Measurements from ENCODE around the gene CREB5. TPM values are rescaled to one million over a fixed set of nuclear protein-coding genes. Genes with fewer than 3 reads are reported as not detected.
"Not testable (repeated sequence)": the region's sequence is repeated elsewhere in the genome, so short reads cannot be mapped to it uniquely, and the experiment has no call there.

Gene CREB5
- total RNA-seq, 1 experiment from 2014 or later = 3.8 TPM

DNA sequence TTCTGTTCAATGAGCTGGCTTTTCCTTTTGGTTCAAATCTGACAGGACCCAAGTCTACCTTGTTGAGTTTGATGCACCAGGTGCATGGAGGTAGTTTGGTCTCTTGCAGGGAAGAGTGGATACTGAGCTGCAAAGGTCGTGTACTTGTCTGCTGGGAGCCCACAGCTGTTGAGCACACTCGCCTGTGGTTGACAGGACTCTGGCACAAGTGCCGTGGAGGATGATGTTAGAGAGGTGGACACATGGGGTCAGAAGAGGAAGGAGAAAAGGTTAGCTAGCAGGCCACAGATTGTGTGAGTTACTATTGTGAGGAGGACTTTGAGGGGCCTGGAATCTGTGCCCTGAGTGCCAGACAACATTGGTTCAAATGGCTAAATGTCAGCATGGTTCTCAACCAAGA, 197.3 kb downstream of the CREB5 start:
- DNase-seq (ENCODE audit: low read depth) = no peak

DNA sequence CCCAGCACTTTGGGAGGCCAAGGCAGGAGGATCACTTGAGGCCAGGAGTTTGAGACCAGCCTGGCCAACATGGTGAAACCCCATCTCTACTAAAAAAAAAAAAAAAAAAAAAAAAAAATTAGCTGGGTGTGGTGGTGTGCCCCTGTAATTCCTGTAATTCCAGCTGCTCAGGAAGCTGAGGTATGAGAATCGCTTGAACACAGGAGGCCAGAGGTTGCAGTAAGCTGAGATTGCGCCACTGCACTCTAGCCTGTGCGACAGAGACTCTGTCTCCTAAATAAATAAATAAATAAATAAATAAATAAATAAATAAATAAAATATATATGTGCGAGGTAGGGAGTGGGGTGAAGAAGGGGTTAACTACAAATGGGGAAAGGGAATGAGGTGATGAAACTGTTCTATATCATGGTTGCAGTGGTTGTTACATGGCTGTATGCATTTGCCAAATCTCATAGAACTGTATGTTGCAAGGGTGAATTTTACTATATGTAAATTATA, 199.1 kb downstream of the CREB5 start:
- DNase-seq (ENCODE audit: low read depth) = not testable (repeated sequence)

DNA sequence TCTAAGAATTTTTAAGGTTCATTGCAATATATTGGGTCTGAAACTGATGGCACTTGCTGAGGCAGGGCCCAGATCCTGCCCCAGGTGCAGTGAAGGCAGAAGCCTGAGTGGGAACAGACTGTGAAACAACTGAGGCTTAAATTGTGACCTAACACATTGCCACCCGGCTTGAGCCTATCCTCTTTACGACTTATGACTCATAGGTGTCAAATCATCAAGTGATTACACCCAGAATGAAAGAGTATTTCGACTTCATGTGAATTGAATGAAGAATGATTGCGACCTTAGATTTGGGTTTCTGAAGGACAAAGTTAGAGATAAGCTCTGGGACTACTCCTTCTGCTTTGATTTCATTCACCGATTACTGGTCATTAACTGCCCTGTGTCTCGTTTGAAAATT, 200.9 kb downstream of the CREB5 start:
- DNase-seq (ENCODE audit: low read depth) = no peak

DNA sequence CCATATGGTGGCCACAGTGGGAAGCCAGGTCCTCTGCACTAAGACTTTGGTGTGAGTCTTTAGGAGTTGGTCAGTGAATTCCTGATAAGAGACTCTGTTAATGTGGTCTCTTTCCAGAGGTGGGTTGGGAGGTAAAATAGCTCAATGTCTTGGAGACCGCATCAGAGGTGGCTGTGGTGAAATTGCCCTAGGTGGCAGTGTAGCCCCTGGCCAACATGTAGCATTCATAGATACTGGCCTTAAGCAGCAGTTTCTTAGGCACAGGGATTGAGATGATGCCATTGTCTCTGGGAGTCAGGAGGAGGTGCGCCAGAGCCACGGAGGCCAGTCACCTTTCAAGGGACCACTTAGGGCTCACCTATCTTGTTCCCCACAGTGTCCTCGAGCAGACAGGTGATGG, 202.8 kb downstream of the CREB5 start:
- no peak for DNase-seq (ENCODE audit: low read depth)

DNA sequence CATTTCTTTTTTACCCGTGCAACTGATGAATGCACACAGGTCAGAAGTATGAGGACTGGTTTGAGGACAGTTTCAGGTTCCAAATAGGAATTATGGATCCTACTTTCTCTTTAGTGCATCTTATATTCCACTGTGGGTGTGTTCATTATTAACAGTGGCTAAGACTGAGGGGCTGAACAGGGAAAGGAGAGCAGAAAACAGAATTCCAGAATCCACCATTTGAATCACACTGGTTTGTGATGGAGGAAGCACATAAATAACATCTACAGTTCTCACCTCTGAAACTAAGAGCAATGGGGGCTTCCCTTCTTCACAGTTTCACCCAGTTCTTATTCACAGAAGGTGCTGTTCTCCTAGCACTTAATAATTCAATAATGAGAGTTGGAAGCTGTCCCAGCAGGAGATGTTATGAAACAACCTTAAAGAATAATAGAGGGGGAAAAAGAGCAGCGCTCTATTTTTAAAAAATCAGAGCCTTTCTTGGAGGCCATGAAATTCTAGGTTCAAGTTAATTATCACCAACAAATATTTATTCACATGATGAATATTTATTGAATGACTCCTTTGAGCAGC, 205.1 kb downstream of the CREB5 start:
- no peak for DNase-seq (ENCODE audit: low read depth)

DNA sequence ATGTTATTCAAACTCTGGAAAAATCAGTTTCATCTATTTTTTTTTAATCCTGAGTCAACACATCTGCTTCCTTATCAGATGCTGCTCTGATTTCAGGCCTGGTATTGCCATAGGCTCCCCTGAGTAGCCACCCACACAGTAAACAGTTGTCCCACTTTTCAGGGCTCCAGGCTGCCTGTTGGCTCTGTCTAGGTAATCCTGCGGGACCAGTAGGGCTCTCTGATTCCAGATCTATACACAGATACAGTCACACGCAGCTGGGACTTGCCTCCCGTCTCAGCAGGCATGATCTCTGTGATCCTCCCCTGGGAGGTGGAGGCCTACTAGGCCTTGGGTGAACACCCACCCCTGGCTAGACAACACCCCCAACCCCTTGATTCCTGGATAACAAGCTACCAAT, 206.1 kb downstream of the CREB5 start:
- no peak for DNase-seq (ENCODE audit: low read depth)

DNA sequence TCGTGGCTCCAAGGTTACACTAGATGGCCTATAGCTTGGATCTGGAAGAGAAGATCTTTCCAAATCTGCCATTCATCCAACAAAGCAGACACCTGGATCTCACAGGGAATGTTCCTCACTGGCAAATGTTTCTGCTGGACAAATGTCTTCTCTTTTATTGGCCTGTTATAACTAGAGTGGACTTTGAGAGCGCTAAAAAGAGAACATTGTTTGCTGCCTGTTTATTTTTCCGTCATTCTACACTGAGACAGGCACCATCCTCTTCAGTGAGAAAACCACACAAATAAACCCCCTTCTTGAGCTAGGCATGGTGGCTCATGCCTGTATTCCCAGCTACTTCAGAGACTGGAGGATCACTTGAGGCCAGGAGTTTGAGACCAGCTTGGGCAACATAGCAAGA, 206.9 kb downstream of the CREB5 start:
- DNase-seq (ENCODE audit: low read depth) = no peak

DNA sequence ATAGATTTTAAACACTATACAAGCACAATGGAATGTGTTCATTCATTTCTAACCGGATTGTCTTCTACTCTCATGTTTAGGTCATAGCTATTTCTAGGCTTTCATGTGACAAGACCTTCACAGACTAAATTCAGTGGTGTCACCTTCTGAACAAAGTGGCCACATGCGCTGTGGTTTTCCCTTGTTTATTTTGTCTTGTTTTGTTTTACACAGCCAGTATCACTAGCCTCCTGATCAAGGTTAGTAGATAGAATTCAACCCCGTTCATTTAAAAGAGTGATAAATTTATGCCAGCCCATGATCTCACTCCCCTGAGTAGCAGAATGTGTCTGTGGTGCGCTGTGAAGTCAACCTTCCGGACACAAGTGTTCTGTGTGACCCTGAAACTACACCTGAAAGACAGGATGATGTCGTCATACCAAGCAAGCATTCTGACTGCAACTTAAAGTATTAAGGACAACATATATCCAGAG, 209.1 kb downstream of the CREB5 start:
- DNase-seq (ENCODE audit: low read depth) = no peak

DNA sequence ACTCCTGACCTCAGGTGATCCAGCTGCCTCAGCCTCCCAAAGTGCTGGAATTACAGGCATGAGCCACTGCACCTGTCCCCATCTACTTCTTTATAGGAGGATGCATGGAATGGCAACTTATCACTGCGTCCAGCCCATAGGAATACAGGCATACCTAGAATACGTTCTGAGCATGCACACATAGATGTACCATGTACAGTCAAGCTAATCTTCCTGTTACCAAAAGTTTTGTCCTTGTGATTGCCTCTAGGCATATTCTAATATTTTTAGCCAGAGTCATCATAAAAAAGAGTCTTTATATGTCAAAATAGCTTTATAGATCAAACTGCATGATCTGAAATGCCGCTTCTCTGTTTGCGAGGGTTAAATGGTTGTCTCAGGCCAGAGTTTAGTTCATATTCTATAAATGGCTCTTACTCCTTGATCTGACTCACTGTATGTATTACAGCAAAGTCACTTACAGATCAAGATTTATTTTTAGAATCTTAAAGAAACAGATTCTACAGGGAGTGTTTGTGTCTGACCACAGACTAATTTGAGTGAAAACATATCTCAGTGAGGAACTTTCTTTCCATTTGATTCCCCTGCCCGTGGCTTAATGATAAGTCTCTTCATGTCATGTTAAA, 210.9 kb downstream of the CREB5 start:
- peak; percentile 25 for DNase-seq (ENCODE audit: low read depth)

DNA sequence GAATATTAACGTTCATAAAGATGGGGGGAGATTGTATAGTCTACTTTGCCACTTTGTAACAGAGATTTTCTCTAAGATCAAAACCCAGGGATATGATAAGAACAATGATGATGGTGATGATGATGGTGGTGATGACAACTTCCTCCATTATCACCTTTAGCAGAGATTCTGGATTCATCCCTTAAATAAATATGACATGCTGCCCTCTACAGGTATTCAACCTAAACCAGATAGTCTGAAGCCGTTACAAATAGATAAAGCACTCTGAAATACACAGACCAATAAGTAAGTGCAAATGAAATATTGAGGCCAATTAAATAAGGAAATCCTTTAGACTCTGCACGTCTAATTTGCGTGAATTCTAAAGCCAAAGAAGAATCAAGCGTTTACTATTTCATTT, 211.5 kb downstream of the CREB5 start:
- DNase-seq (ENCODE audit: low read depth) = no peak

DNA sequence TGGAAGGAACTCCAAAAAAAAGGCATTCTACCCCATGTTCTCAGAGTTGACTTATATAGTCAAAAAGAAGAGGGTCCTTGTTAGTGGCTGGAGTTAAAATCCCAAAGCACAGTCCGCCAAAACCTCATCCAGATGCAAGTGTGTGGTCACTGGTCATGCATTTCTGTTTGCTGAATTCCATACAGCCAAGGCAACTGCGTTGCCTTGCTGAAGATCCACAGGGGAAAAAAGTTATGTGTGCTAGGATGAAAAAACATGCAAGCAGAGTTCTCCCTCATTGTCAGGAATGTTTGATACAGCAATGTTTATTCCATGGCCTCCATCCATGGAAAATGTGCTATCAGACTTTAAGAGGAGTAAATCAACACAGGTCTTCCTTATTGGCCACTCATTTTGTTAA, 213.1 kb downstream of the CREB5 start:
- no peak for DNase-seq (ENCODE audit: low read depth)

DNA sequence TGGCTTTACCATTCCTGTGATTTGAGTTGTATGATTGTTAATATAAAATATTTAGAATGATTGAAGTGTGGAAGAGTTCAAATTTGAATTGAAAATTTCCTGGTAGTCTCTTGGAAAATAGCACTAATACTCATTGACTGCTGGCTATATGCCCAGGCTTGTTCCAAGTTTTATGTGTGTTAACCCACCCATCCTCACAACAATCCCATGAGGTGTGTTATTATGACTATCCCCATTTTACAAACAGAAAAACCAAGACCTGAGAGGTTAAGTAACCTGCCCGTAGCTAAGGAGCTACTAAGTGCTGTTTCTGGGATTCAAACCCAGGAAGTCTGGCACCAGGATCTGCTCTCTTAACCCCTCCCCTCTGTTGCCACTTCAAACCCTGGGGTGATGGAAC, 213.9 kb downstream of the CREB5 start:
- DNase-seq (ENCODE audit: low read depth) = no peak

DNA sequence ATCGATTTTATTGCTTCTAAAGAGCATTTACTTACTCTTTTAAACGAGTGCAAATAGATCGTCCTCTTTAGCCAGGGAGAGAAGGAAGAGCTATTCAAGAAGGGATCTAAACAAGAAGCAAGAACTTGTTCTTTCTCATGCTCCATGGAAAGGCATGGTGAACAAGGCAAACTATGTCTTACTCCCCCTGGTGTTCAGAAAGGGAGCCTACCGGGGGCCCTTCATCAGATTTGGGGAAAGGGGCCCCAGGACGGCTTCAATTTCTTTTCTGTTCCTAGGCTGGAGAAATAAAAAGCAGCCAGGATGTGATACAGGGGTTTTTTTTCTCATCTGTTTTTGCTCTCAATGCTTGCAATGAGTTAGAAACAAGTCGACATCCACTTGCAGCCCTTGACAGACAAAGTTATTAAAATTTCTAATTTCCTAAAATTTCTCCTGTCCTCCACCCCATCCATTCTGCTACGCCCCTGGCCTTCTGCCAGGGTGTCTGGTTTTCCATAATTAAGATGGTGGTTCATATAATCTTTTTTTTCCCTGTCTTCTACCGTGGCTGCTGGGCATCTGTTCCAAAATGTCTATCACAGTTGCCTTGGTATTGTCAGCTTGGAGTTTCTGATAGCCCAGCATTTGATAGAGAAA, 214.4 kb downstream of the CREB5 start:
- peak; percentile 43 for DNase-seq (ENCODE audit: low read depth)

DNA sequence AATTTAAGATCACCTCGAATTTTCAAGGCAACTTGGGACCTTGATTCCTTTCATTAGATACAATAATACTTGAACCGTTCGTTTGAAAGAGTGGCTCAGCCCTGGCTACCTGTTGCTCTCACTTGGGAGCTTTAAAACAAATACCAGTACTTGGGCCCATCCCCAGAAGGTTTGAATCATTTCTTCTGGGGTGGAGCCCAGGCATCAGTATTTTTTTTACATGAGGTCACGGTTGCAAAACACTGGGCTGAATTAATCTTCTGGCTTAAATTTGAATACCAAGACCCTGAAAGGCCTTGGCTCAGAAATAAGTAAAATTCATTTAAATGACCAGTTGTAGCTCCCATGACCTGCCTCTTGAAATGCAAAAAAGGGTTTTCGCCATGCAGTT, 214.9 kb downstream of the CREB5 start:
- no peak for DNase-seq (ENCODE audit: low read depth)

DNA sequence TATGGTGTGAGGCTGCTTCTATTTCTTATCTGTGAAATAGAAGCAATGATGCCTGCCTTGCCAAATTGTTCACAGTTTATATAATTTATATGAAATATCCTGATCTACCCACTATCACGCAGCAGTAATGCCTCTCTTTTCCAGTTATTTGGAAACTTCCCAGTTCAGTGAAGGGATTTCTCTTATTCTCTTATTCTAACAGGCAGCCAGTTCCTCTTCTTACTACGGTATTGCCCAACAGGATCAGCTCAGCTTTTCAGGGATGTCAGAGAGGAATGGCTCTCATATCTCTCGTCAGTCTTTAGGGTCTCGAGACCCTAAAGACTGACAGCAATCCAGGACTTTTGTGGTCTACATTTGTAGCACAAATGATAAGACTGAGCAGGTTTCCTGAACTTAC, 215.6 kb downstream of the CREB5 start:
- no peak for DNase-seq (ENCODE audit: low read depth)

DNA sequence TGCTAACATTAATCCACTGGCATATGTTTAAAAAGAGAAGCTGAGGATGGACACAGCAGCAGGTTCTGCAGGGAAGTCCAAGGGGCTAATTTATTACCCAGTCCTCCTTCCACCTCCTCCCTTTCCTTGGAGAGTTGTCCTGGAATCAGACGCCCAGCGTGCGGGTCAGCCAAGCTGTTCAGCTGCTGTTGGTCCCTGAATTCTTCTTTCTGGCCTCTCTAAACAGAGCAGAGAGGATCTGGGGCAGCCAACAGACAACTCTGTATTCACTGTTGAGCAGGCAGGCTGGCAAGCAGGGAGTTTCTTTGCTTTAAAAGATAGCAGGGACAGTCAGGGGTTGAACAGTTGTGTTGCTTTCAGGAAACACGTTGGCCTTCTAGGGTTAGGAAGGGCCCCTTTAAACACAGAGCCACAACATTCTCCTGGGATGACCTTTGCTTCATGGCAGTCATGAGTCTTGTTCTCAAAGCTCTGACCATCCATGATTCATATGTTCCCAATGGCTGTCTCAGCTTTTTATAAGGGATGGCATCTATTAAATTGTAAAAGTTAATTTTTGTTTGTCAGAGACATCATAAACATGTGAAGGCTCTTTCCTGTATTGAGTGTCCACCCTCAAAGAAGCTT, 217.0 kb downstream of the CREB5 start:
- DNase-seq (ENCODE audit: low read depth) = peak; percentile 9

DNA sequence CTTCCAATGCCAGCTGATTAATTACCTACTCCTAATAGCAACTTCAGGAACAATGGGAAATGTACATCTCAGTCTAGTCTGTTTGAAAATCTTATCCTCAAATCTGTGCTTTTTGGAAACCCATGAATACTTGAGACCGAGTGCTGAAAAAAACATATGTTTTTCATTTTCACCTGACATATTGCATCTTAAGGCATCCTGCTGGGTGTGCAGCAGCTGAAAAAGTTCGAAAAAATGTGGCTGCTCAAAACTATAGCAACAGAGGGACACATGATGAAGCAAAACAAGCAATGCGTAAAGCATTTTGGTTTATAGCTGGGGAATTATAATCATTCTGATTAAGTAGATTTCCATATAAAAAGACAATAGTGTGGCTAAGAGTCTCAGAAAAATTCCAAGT, 218.0 kb downstream of the CREB5 start:
- no peak for DNase-seq (ENCODE audit: low read depth)

DNA sequence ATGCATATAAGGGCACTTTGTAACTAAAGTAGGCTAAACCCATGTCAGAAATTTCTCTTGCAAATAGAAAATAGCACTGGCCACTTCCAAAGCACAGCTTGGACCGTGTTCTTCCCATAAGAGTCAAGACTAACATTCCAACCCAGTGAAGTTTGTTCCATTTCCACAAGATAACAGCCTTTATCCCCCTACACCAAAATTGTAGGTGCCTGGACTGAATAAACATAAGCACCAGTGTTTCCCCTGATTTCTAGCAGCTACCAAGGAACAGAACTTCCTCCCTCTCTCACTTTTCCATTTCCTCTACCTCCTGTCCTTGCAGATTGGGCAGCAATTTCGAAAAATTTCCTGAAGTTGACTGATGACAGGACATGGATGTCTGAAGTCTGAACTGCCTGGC, 219.7 kb downstream of the CREB5 start:
- DNase-seq (ENCODE audit: low read depth) = no peak

DNA sequence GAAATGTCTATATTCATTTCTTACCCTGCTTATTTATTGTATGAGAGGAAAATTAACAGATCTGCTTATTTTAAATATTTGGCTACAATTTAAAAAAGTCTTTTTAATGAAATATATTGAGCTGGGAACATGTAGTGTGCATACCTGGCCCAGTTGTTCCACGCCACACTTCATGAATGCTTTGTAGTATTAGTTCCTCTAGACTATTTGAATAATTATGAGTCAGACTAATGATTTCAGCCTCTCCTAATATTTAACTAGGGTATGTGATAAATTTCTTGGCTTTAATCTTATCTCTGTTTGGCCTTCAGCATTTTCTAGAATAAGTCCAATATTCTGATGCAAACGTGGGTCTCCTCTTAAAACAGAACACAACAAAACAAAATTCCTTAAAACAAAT, 226.6 kb downstream of the CREB5 start:
- DNase-seq (ENCODE audit: low read depth) = no peak

DNA sequence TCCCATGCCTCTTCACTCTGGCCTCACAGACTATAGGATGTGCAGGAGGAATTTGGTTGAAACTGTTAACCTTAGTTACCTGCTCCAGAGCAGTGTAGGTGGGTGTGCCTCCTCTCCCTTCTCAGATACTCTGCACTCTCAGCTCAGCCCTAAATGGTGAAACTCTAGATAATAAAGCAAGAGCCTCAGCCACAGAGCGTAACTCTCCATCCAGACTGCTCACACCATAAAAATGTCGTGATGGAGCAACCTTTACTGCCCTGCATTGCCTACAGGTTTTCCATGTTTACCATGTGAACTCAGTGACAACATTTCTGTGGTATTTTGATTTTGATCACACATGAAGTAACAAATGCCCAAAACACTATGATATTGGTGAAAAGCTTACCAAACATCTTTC, 227.7 kb downstream of the CREB5 start:
- no peak for DNase-seq (ENCODE audit: low read depth)

DNA sequence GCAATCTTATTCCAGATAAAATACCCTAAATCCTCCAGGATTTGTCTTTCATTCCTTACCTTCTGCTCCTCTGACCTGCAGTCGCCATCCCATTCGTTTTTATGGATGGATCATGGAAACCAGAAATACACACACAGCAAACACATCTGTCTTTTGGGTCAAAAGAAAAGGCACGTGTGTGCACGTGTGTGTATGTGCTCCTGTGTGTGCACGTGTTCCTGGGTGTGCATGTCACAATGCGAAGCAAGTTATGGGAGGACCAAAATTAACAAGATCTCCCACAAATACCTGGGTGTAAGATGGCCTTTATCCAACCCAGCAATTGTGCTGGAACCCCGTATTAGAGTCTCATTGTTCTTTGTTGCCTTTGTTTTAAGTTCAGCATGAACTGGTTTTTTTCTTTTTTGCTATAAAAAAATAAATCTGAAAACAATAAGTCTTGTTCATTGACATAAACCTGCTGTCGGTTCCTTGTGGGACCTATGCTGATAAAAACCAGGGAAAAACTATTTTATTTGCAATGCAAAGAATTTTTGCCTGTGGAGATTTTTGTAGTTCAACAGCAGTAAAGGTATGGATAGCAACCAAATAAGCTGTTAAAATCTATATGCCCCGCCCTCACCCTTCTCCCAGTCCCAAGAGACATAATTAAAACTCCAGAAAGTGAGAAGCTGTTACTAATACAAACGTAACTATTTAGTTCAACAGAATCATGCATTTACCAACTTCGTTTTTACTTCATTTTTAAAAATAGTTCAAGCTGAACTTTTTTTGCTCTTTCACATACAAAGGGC, 229.6 kb downstream of the CREB5 start:
- DNase-seq (ENCODE audit: low read depth) = no peak

DNA sequence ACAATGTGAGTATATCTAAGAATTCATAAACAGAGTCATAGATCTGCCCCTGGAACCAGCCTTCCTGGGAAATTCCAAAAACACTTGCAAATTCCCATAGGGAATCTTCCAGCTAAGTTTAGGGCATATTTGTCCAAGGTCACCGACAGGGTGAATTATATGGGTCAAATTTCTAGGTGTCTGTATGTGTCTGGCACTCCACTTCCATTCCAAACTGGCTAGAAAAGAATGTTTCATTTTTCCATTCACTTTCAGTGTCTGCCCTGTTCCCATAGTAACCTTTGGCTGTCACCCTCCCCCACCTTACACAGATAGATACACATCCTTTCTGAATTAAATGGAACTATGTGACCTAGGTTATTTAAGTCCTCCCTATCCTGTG, 230.9 kb downstream of the CREB5 start:
- DNase-seq (ENCODE audit: low read depth) = no peak
